ENCODE measurements around the gene CHD1L. TPM values are rescaled to one million over a fixed set of nuclear protein-coding genes. Genes with fewer than 3 reads are reported as not detected.
A peak's percentile ranks its signal among the peaks of the same experiment; 100 is the strongest.

CHD1L gene
- total RNA-seq, 1 donor from 2014 or later = 36.2 TPM

- no peaks in the 10 kb centered on the region for H3K27me3 ChIP-seq
- no peaks in the 10 kb centered on the region for H3K36me3 ChIP-seq
- no peak for DNase-seq
- no peak for TF ChIP-seq CTCF (IDR thresholded peaks at IDR 0.05)
- H3K27ac ChIP-seq = peak overlapping the region; percentile 87
- peaks cover 22% of the 10 kb centered on the region for H3K4me1 ChIP-seq
- intact Hi-C loops (cut with DNase I) = loop anchor here (10.0 kb wide), 1 partner anchor 67 kb away; the partner anchor contains the start of gene PRKAB2
- ATAC-seq = no peak
- H3K4me3 ChIP-seq = peak overlapping the region; percentile 95
- H3K9me3 ChIP-seq = no peaks in the 10 kb centered on the region
Observed at GRCh38 chr1:147241934-147242448, 493 bp upstream of the CHD1L start.

GRCh38 chr1:147243228-147243685, 773 bp downstream of the CHD1L start:
- peak overlapping the region; percentile 87 for H3K27ac ChIP-seq
- no peaks in the 10 kb centered on the region for H3K9me3 ChIP-seq
- ATAC-seq = peak; percentile 1
- no peak for TF ChIP-seq CTCF (IDR thresholded peaks at IDR 0.05)
- H3K36me3 ChIP-seq = no peaks in the 10 kb centered on the region
- intact Hi-C loops (cut with DNase I) = loop anchor here (10.0 kb wide), 1 partner anchor 68 kb away; the partner anchor contains the start of gene PRKAB2
- no peaks in the 10 kb centered on the region for H3K27me3 ChIP-seq
- H3K4me3 ChIP-seq = peak overlapping the region; percentile 95
- H3K4me1 ChIP-seq = peaks cover 16% of the 10 kb centered on the region
- DNase-seq = peak; percentile 70

GRCh38 chr1:147243841-147244240, 1.4 kb downstream of the CHD1L start:
- ATAC-seq (no peak), DNase-seq (no peak)
- Histone ChIP-seq H3K4me1 (peaks cover 12% of the 10 kb centered on the region), H3K36me3 (no peaks in the 10 kb centered on the region), H3K9me3 (no peaks in the 10 kb centered on the region), H3K27ac (peak overlapping the region; percentile 87), H3K27me3 (no peaks in the 10 kb centered on the region), H3K4me3 (peak overlapping the region; percentile 95)
- no peak for TF ChIP-seq CTCF (IDR thresholded peaks at IDR 0.05)
- intact Hi-C loops (cut with DNase I) = loop anchor here (10.0 kb wide), 1 partner anchor 69 kb away; the partner anchor contains the start of gene PRKAB2

DNA sequence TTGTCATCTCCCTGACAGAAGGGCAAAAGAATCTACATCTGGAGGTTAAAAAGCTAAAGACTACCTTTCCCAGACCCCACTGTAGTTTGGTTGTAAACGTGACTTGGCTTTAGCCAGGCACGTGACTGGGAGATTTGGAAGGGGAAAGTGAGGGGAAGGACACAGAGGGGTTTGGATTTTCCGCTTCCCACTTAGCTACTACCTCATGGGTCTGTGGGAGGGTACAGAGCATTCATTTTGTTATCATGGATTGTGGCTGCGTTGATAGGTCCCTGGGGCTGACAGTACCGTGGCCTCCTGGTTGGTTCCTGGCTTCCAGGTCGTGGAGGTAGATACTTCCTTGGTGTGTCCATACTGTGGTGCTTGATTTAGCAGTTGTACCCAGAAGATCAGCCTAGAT, 2.6 kb downstream of the CHD1L start:
- intact Hi-C loops (cut with DNase I) = loop anchor here (10.0 kb wide), 1 partner anchor 70 kb away; the partner anchor contains the start of gene PRKAB2
- H3K4me1 ChIP-seq = peaks cover 12% of the 10 kb centered on the region
- H3K9me3 ChIP-seq = no peaks in the 10 kb centered on the region
- H3K27me3 ChIP-seq = no peaks in the 10 kb centered on the region
- no peak overlapping the region for H3K27ac ChIP-seq
- no peak for TF ChIP-seq CTCF (IDR thresholded peaks at IDR 0.05)
- H3K36me3 ChIP-seq = no peaks in the 10 kb centered on the region
- H3K4me3 ChIP-seq = no peak overlapping the region
- ATAC-seq (no peak), DNase-seq (no peak)

DNA sequence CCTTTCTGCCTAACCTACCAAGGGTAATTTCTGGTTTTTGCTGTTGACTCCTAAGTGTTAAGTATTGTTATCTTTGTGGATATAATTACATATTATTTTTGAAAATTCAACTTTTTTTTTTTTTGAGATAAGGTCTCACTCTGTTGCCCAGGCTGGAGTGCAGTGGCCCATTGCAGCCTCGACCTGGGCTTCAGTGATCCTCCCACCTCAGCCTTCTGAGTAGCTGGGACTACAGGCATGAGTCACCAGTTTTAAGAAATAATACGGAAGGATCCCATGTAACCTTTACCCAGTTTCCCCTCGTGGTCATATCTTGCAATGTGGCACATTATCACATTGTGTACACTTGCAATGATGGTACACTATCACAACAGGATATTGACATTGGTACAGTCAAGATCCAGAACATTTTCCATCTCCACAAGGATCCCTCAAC, 3.1 kb downstream of the CHD1L start:
- Histone ChIP-seq H3K4me3 (no peak overlapping the region), H3K27me3 (no peaks in the 10 kb centered on the region), H3K9me3 (no peaks in the 10 kb centered on the region), H3K36me3 (no peaks in the 10 kb centered on the region), H3K4me1 (peaks cover 12% of the 10 kb centered on the region), H3K27ac (no peak overlapping the region)
- DNase-seq (no peak), ATAC-seq (peak; percentile 0)
- intact Hi-C loops (cut with DNase I) = loop anchor here (10.0 kb wide), 1 partner anchor 71 kb away; the partner anchor contains the start of gene PRKAB2
- no peak for TF ChIP-seq CTCF (IDR thresholded peaks at IDR 0.05)

Measured in upper lobe of right lung (tissue), 1 donor.